C4-2B (cell line): ENCODE results near the gene LHFPL2.

Experiments
- ZFX ChIP-seq: fragments of 450-650 bp; IDR thresholded peaks from 2 replicates; pipeline ENCODE4 v1.6.1; 2017
- TF ChIP-seq, protein P1 (sequence below): fragments of 450-650 bp; conservative IDR thresholded peaks from 2 replicates; pipeline ENCODE4 v1.5.1; 2017; ENCODE audit warnings: mild to moderate bottlenecking

DNA sequence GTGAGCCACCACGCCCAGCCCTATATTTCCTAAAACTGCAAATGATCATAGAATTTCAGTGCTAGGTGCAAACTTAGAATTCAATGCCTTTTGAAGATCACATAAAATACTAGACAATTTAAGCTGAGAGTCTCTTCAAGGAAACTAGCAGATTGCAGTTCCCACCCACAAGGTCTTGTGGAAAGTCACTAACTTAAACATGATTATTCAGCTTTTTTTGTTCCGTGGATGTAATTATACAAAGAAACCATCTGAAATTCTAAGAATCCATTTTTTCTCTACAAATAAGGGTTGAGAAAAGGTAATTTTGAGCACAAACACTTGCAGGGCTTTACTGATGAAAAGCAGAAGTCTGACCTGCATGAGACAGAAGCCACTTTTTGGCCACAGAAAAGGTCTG lies 4.5 kb upstream of the LHFPL2 start:
- TF ChIP-seq, protein P1, sequence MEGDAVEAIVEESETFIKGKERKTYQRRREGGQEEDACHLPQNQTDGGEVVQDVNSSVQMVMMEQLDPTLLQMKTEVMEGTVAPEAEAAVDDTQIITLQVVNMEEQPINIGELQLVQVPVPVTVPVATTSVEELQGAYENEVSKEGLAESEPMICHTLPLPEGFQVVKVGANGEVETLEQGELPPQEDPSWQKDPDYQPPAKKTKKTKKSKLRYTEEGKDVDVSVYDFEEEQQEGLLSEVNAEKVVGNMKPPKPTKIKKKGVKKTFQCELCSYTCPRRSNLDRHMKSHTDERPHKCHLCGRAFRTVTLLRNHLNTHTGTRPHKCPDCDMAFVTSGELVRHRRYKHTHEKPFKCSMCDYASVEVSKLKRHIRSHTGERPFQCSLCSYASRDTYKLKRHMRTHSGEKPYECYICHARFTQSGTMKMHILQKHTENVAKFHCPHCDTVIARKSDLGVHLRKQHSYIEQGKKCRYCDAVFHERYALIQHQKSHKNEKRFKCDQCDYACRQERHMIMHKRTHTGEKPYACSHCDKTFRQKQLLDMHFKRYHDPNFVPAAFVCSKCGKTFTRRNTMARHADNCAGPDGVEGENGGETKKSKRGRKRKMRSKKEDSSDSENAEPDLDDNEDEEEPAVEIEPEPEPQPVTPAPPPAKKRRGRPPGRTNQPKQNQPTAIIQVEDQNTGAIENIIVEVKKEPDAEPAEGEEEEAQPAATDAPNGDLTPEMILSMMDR, result no peak
- TF ChIP-seq ZFX, result no peak
